GM23338 (cell line): Measurements from ENCODE around the gene GSTM1.

Experiments used
- CREB1 ChIP-seq: fragments of 250-450 bp; sonication (Bioruptor Pico); IDR thresholded peaks from 2 replicates; pipeline ENCODE4 v1.5.0; 2020; ENCODE audit warnings: low read depth, mild to moderate bottlenecking, moderate library complexity
- CTCF ChIP-seq, 2 experiments: fragments of 200-600 bp in 1 of 2; sonication (generic) in 1 of 2; conservative IDR thresholded peaks; 2 replicates each; pipeline versions ENCODE4 v1.5.1 to v1.6.1; 2016 to 2017; ENCODE audit warnings: antibody characterized with exemption in 2 of 2, low read depth in 2 of 2, mild to moderate bottlenecking in 2 of 2, moderate library complexity in 1 of 2
- EZH2phosphoT487 ChIP-seq: fragments of 200-600 bp; sonication (generic); IDR thresholded peaks from one replicate; pipeline ENCODE4 v1.8.1; 2018; ENCODE audit warnings: antibody characterized with exemption; ENCODE audit not compliant: unreplicated experiment
- NANOG ChIP-seq: IDR thresholded peaks from 2 replicates; pipeline ENCODE4 v1.6.1; 2016; ENCODE audit warnings: antibody characterized with exemption, borderline replicate concordance
- POLR2AphosphoS5 ChIP-seq: IDR thresholded peaks from 2 replicates; pipeline ENCODE4 v1.6.1; 2016; ENCODE audit warnings: antibody characterized with exemption, low read depth
- TF ChIP-seq, protein P1 (sequence below): IDR thresholded peaks from one replicate; pipeline ENCODE4 v1.6.1; 2018; ENCODE audit warnings: antibody characterized with exemption; ENCODE audit not compliant: unreplicated experiment

DNA sequence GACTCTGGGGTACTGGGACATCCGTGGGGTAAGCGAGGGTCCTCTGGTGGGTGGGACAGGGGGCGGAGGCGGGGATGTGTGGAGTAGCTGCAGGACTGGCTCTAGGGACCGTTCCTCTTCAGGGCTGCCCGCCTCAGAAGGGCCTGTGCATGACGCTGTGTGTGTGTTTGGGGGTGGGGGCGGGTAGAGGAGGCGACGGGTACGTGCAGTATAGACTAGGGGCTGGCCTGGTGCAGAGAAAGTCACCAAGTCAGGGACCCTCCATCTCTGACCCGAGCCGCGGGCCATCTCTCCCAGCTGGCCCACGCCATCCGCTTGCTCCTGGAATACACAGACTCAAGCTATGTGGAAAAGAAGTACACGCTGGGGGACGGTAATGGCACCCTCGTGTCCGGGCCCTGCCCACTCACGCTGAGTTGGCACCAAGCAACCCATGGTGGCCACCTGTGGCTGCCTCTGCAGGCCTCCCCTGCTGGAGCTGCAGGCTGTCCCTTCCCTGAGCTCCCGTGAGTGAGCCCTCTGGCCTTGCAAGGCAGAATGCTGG, 24.8 kb downstream of the GSTM1 start:
- TF ChIP-seq EZH2phosphoT487 = no peak
- TF ChIP-seq, protein P1, sequence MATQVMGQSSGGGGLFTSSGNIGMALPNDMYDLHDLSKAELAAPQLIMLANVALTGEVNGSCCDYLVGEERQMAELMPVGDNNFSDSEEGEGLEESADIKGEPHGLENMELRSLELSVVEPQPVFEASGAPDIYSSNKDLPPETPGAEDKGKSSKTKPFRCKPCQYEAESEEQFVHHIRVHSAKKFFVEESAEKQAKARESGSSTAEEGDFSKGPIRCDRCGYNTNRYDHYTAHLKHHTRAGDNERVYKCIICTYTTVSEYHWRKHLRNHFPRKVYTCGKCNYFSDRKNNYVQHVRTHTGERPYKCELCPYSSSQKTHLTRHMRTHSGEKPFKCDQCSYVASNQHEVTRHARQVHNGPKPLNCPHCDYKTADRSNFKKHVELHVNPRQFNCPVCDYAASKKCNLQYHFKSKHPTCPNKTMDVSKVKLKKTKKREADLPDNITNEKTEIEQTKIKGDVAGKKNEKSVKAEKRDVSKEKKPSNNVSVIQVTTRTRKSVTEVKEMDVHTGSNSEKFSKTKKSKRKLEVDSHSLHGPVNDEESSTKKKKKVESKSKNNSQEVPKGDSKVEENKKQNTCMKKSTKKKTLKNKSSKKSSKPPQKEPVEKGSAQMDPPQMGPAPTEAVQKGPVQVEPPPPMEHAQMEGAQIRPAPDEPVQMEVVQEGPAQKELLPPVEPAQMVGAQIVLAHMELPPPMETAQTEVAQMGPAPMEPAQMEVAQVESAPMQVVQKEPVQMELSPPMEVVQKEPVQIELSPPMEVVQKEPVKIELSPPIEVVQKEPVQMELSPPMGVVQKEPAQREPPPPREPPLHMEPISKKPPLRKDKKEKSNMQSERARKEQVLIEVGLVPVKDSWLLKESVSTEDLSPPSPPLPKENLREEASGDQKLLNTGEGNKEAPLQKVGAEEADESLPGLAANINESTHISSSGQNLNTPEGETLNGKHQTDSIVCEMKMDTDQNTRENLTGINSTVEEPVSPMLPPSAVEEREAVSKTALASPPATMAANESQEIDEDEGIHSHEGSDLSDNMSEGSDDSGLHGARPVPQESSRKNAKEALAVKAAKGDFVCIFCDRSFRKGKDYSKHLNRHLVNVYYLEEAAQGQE = no peak
- TF ChIP-seq CREB1 (CRISPR knock-in tag) = no peak
- no peak for TF ChIP-seq POLR2AphosphoS5
- TF ChIP-seq NANOG = no peak
- TF ChIP-seq CTCF (conservative IDR thresholded peaks at IDR 0.05; ENCODE audit: low read depth in 2 of 2) = no peak
